HG02642 (cell line): ENCODE measurements around the gene PCAT7.
"Not testable (repeated sequence)": the region's sequence is repeated elsewhere in the genome, so short reads cannot be mapped to it uniquely, and the experiment has no call there.

Experiments
- ATAC-seq: cut with Tn5 transposase; IDR thresholded peaks from one replicate; pipeline ENCODE4 v1.9.1; 2021; ENCODE audit warnings: mild to moderate bottlenecking; ENCODE audit not compliant: unreplicated experiment, poor library complexity

Gene PCAT7

DNA sequence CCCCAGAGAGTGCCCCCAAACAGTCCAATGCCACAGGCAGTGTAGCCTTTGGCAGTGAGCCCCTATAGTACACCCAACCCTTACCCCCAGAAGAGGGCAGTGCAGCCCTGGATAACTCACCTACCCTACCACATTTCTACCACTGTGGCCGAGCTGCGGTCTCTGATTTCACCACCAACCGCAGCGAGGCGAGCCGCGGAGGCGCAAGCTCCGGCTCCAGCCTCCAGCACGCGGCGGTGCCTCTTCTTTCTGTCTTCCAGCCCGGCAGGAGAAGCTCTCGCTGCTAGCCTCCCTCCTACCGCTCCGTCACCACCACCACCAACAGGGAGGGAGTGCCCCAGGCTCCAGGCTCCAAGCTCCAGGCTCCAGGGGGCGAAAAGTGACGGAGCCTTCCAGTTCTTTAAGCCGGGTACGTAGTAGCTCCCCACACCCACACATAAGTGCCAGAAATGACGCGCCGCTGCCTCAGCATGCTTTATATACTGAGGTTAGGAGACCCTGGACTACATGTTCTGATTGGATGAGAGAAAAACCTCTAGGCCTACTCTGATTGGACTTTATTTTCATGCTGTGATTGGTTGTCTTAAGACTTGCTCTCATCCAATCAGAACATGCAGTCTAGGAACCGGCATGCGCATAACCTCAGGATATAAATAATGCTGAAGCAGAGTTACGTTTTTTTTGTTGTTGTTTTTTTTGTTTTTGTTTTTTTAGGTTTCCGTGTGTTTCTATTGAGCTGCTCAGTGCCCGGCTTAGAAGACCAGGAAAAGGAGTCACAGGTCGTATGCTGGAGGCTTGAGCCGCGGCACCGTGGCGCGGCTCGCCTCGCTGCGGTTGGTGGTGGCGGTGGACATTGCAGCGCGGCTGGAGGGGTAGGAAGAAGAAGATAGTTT lies at the start of gene PCAT7:
Gene PCAT7 (plus strand): TSS at position 645 of the 893 bp plus-strand sequence.
- ATAC-seq: no peak

DNA sequence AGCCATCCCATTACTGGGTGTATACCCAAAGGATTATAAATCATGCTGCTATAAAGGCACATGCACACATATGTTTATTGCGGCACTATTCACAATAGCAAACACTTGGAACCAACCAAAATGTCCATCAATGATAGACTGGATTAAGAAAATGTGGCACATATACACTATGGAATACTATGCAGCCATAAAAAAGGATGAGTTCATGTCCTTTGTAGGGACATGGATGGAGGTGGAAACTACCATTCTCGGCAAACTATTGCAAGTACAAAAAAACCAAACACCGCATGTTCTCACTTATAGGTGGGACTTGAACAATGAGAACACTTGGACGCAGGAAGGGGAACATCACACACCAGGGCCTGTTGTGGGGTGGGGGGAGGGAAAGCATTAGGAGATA lies 48.5 kb upstream of the PCAT7 start:
- ATAC-seq: not testable (repeated sequence)

DNA sequence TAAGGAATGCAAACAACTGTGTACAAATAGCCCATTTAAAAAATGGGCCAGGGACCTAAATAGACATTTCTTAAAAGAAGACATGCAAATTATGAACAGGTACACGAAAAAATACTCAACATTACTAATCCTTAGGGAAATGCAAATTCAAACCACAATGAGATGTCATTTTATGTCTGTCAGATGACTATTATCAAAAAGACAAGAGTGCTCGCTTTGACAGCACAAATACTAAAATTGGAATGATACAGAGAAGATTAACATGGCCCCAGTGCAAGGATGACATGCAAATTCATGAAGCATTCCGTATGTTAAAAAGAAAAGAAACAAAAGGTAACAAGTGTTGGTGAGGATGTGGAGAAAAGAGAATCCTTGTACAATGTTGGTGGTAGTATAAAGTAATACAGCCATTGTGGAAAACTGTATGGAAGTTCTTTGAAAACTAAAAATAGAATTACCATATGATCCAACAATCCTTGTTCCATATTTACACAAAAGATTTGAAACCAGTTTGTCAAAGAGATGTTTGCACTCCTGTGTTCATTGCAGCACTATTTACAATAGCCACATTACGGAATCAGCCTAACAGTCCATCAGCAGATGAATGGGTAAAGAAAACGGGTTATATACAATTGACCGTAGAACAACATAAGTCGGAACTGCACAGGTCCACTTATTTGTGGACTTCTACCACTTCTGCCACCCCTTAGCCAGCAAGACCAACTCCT lies 47.2 kb upstream of the PCAT7 start:
- no peak for ATAC-seq

DNA sequence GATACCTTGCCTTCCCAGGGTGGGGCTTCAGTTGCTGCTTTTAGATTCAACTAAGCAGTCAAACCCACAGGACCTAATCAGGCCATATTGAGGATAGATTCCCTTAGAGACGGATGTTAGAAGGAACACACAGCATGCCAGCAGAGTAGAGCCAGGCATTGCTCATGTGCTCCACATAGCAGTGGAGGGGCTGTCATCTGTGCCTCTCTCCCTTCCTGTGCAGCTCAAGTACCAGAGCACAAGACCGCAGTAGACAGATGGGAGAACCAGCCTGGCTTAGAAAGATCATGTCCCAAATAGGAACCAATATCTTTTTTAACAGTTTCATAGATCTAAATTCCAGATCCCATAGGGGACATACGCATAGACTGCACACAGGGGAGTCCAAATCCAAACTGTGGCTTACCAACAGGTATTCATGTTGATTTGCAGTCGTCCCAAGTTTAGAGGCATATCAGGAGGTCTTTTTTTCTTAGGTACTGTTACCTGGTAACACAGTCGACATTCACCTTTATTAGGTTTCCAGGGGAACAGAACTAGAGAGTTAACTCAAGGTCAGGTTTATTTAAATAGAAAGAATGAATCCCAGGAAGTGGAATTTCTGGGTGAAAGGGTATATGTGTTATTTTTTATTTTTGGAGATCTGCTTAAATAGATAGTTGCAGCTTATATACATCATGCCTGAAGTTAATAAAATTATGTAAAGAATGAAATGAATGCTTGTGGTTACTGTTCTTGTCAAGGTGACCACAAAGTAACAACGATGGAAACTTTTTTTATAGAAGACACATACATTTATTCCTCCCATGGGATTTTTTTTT lies 43.5 kb upstream of the PCAT7 start:
- ATAC-seq: no peak

DNA sequence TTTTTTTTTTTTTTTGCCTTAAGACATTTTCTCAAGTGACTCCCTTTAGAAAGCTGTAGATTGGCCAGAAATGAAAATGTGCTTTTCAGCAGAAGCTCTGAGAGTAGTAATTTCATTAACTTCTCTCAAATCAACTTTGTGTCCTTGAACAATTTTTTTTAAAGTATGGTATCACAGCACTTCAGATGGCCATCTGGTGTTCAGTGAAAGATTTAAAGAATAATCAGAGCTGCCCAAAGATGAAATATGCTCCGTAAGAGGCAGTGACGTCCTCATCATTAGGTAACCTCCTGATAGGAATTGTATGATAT lies 43.0 kb upstream of the PCAT7 start:
- ATAC-seq: no peak

DNA sequence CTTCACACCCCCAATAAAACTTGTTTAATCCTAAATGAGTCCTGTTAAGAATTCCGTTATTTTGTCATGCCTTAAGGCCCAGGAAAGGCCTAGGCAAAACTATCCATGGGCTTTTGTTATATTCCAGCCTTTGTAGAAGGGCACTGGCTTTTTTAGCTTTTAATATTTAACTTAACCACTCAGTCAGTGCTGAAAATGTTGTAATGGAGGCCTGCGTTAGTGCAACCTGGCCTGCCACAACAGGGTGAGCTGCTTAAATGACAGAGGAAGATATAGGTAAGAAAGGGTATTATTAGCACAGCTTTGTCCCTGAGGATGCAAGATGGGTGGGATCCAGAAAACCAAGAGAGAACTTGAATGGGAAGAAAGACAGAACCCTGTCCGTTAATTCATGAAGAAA lies 40.2 kb upstream of the PCAT7 start:
- no peak for ATAC-seq

DNA sequence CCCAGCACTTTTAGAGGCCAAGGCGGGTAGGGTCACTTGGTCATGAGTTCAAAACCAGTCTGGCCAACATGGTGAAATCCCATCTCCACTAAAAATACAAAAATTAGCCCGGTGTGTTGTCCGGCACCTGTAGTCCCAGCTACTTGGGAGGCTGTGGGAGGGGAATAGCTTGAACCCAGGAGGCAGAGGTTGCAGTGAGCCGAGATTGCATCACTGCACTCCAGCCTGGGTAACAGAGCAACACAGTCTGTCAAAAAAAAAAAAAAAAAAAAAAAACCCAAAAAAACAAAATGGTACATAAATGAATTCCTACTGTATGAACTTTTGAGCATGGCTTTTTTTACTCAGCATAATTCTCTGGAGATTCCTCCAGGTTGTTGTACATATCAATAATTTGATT lies 37.6 kb upstream of the PCAT7 start:
- no peak for ATAC-seq

DNA sequence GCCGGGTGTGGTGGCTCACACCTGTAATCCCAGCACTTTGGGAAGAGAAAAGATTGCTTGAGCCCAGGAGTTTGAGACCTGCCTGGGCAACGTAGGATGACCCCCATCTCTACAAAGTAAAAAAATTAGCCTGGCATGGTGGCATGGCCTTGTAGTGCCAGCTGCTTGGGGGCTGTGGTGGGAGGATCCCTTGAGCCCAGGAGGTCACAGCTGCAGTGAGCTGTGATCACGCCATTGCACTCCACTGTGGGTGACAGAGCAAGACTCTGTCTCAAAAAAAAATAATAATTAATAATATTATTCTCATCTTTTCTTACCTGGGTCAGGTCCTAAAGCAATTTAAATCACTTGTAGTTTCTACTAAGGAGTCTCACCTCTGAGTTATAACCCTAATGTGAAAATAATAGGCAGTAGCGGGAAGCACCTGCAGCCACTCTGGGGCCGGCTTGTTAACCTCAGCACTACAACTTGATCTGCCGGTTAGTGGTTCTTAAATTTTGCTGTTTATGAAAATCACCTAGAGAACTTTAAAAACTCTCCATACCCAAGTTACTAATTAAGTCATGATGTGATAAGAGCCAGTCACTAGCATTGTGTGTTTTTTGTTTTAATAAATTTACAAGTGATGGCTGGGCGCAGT lies 29.4 kb upstream of the PCAT7 start:
- no peak for ATAC-seq

DNA sequence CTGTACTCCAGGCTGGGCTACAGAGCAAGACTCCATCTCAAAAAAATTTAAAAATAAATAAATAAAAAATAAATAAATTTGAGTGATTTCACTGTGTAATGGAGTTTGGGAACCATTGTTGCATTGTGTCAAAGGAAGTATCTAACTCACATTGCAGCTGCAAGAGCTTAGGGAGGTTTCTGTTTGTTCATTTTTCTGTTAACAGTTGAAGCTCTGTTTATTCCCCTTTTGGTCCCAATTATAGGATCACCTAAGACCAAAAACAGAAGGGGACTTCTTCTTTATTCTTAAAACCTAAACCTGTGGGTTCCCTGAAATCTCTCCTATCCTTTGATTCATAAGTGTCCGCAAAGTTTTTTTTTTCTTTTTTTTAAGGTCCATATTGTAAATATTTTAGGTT lies 28.6 kb upstream of the PCAT7 start:
- ATAC-seq: no peak

DNA sequence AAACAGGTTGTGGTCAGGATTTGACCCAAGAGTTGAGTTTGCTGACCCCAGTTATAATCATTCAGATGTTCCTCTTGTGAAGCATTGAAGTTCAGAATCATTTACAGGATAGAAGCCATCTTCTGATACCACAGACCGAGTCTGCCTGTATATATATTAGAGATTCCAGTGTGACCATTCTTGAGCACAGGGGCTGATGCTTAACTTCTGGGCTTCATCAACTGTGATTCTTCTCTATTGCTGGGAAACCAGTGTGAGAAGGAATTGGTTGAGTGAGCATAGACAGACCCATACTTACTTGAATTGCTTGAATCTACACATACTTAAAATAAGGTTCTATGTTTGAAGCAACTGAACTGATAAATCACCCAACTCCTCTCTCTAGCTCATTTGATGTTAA lies 27.9 kb upstream of the PCAT7 start:
- no peak for ATAC-seq

DNA sequence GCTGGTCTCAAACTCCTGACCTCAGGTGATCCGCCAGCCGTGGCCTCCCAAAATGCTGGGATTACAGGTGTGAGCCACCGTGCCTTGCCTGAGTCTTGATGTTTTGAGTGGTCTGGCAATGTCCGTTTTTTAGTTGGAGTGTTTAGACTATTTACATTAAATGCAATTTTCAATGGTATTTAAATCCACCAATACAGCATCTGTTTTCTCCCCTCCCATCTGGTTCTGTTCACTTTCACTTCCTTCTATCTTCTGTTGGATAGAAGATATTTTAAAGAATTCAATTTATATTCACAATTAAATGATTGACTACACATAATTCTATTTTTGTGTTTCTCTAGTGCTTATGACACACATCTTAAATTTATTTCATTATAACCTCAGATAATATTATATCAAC lies 26.0 kb upstream of the PCAT7 start:
- ATAC-seq: no peak

DNA sequence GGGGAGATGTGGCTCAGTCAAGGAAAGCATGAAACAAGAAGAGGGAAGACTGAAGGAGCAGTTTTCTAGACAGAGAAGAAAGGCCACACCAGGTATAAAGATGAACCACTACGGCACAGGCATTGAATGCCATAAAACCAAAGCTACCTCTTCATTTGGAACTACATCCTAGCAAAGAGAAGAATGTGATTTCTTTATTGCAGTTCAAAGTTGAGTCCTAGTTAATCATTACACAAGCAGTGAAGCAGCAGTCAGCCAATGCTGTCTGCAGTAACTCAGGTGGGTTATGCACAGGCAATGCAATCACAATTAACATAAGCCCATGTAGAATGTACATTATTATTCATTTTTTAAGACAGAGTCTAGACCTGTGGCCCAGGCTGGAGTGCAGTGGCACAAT lies 21.7 kb upstream of the PCAT7 start:
- no peak for ATAC-seq

DNA sequence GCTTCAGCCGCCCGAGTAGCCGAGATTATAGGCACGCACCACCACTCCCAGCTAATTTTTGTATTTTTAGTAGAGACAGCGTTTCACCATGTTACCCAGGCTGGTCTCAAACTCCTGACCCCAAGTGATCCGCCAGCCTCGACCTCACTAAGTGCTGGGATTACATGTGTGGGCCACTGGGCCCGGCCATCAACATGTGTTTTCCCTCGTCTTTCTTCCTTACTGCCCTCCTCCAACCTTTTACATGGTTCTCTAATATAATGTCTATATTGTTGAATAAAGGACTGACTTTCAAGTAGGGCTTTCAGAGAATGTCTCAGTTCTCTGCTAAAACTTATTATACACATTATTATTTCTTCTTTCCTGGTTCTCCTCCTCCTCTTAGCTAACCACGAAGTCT lies 21.3 kb upstream of the PCAT7 start:
- no peak for ATAC-seq

DNA sequence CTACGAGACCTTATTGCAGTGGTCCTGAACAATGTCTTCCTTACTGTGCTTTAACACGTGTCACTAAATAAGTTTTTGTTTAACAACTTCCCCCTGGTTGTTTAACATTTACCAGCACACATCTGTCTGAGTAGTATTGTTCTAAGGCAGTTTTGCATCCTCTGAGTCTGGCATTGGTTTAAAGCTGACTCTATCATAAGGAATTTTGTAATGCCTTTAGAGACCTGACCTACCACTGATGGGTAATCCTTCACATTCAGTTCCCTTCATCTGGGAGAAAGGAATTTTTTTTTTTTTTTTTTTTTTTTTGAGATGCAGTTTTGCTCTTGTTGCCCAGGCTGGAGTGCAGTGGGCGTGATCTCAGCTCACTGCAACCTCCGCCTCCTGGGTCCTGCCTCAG lies 20.0 kb upstream of the PCAT7 start:
- ATAC-seq: no peak

DNA sequence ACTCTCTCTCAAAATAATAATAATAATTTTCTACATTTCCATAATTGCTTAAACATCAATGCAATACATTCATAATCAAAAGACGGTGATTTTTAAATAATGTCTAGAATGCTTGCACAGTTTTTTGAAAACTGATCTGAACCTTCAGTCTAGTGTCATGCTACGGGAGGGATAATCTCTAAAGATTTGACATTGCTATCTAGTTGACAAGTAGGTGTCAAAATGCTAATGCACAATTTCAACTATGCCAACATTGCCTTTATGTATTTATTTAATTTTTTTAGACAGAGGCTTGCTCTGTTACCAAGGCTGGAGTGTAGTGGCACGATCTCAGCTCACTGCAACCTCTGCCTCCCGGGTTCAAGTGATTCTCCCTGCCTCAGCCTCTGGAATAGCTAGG lies 16.0 kb upstream of the PCAT7 start:
- ATAC-seq: no peak

DNA sequence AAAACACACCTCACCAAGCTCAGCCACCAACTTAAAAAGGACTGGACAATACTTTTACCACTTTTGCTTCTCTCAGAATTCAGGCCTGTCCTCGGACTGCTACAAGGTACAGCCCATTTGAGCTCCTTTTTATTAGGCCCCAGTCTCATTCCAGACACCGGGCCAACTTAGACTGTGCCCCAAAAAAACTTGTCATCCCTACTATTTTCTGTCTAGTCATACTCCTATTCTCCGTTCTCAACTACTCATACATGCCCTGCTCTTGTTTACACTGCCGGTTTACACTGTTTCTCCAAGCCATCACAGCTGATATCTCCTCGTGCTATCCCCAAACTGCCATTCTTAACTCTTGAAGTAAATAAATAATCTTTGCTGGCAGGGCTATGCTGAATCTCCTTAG lies 10.5 kb upstream of the PCAT7 start:
- not testable (repeated sequence) for ATAC-seq

DNA sequence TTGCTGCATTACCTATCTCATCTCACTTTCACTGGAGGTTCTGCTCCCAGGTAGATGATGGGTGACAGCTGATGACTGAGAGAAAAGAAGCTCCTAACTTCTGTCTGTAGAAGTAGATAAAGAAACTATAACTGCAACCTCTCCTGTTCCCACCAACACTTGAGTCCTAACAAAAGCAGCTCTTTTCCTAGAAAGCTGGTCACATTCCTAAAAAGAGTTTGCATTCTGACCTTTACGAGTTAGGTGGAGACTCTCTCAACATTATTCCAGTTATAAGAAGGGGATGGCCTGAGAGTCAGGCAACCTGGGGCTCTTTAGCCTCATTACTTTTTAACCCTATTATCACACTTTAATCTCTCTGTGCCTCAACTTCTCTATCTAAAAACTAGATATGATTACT lies 8.9 kb upstream of the PCAT7 start:
- no peak for ATAC-seq

DNA sequence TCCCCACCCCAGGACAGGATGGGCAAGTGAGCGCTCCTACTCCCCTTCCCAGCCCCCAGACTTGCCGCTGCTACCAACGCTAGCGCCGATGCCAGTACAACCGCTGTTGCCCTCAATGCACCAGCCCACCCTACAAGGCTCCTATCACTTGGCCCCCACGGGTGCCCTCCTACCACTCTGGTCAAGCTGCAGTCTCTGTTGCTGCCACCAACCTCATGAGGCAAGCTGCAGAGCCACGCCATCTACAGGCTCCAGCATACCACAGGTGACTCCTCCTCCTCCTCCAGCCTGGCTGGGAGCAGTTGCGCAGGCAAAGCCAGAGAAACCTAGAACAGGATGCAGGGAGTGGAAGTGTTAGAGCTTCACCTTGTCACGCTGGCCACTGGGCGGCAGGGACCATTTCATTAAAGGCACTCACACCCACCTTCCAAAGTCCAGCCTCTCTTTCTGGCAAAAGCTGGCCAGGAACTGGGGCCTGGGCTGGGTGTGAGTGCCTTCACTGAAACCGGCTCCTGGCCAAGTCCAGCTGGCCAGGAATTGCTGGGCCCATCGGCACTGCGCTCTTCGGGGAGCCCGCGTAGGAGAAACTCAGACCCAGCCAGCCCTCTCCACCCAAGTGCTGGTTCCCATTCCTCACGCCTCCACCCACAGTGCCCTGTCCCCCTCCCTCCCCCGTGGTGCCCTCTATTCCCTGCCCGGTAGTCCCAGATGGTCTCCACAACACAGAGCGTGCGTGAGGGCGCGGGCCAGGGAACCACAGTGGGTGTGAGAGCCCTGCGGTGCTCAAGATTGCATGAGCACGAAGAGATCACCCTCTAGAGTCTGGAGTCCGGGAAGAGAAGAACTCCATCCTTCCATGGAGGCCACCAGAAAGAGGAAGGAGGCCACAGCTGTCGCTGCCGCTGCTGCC lies 1.6 kb upstream of the PCAT7 start:
- ATAC-seq: no peak

DNA sequence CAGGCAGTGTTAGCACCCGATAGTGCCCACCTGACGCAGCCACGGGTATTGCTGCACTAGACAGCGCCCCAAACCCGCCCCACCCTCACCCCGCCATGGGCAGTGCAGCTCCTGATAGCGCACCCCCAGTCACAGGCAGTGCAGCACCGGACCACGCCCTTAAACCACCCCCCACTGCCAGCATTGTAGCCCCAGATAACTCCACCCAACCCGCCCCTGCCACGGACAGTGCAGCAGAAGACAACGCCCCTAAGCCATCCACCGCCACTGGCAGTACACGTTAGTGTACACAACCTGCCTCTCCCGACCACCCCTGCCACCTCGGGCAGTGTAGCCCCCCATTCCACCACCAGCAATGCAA lies 825 bp upstream of the PCAT7 start:
- ATAC-seq: no peak

DNA sequence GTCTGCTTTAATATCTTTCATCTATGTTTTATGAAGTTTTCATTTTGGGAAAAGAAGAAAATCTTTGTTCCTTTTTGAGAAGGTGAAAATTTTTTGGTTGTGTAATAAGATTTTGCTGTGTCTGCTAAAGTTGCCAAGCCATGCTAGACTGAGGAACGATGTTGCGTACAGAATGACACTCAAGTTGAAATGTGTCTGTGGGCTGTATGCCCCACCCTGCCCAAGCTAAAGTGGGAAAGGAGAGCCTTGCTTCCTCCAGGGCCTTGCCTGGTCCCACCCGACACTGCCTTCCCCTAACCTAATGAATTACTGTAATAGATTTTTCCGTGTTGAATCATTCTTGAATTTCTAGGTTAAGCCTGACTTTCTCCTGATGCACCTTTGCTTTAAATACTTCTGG lies 2.5 kb downstream of the PCAT7 start:
- no peak for ATAC-seq
